ENCODE data around the gene IRF4. TPM values are rescaled to one million over a fixed set of nuclear protein-coding genes. Genes with fewer than 3 reads are reported as not detected.
"Not testable (repeated sequence)": the region's sequence is repeated elsewhere in the genome, so short reads cannot be mapped to it uniquely, and the experiment has no call there.

Gene IRF4
- total RNA-seq, 2 donors from 2014 or later = 554 to 602 TPM

GRCh38 chr6:374956-375355 is 16.6 kb upstream of the IRF4 start:
- no peak for ATAC-seq (replicated peaks in 1 of 2)
- H3K4me1 Mint-ChIP-seq (ENCODE audit: low read depth) = peaks cover 9% of the 10 kb centered on the region
- H3K9me3 Mint-ChIP-seq = peaks cover 2 to 4% of the 10 kb centered on the region in 2 donors
- H3K27me3 Mint-ChIP-seq (ENCODE audit: low read depth) = peaks cover 24% of the 10 kb centered on the region
- H3K27ac Mint-ChIP-seq = no peak overlapping the region
- no peak overlapping the region for H3K4me3 Mint-ChIP-seq
- DNase-seq = no peak
- peaks cover 3 to 4% of the 10 kb centered on the region in 2 donors for H3K36me3 Mint-ChIP-seq (ENCODE audit: insufficient read depth in 2 of 2)

- H3K4me1 Mint-ChIP-seq (ENCODE audit: low read depth) = peaks cover 9% of the 10 kb centered on the region
- H3K27ac Mint-ChIP-seq = no peak overlapping the region
- H3K36me3 Mint-ChIP-seq (ENCODE audit: insufficient read depth in 2 of 2) = no peaks in the 10 kb centered on the region
- peaks cover 28% of the 10 kb centered on the region for H3K27me3 Mint-ChIP-seq (ENCODE audit: low read depth)
- no peaks in the 10 kb centered on the region for H3K9me3 Mint-ChIP-seq
- H3K4me3 Mint-ChIP-seq = no peak overlapping the region
- DNase-seq (no peak), ATAC-seq (replicated peaks in 1 of 2) (no peak)
Measured at GRCh38 chr6:376827-377640, 14.5 kb upstream of the IRF4 start.

- ATAC-seq (replicated peaks in 1 of 2); H3K9me3 Mint-ChIP-seq; H3K27ac Mint-ChIP-seq; H3K36me3 Mint-ChIP-seq (ENCODE audit: insufficient read depth in 2 of 2); DNase-seq; H3K4me3 Mint-ChIP-seq; H3K4me1 Mint-ChIP-seq (ENCODE audit: low read depth): not testable (repeated sequence)
- peaks cover 29% of the 10 kb centered on the region for H3K27me3 Mint-ChIP-seq (ENCODE audit: low read depth)
Measured at GRCh38 chr6:377641-378020, 13.9 kb upstream of the IRF4 start.

- DNase-seq (no peak), ATAC-seq (replicated peaks in 1 of 2) (no peak)
- no peaks in the 10 kb centered on the region for H3K36me3 Mint-ChIP-seq (ENCODE audit: insufficient read depth in 2 of 2)
- peaks cover 26% of the 10 kb centered on the region for H3K27me3 Mint-ChIP-seq (ENCODE audit: low read depth)
- no peak overlapping the region for H3K27ac Mint-ChIP-seq
- no peak overlapping the region for H3K4me3 Mint-ChIP-seq
- H3K4me1 Mint-ChIP-seq (ENCODE audit: low read depth) = peaks cover 5% of the 10 kb centered on the region
- no peaks in the 10 kb centered on the region for H3K9me3 Mint-ChIP-seq
Measured at GRCh38 chr6:378090-378957, 13.2 kb upstream of the IRF4 start.

GRCh38 chr6:378958-379409 is 12.6 kb upstream of the IRF4 start:
- Mint-ChIP-seq H3K36me3 (ENCODE audit: insufficient read depth in 2 of 2) (no peaks in the 10 kb centered on the region), H3K27me3 (ENCODE audit: low read depth) (peaks cover 32% of the 10 kb centered on the region), H3K27ac (no peak overlapping the region), H3K9me3 (no peaks in the 10 kb centered on the region), H3K4me3 (no peak overlapping the region), H3K4me1 (ENCODE audit: low read depth) (peaks cover 10% of the 10 kb centered on the region)
- DNase-seq (no peak), ATAC-seq (replicated peaks in 1 of 2) (no peak)

- Mint-ChIP-seq H3K9me3 (no peaks in the 10 kb centered on the region), H3K27me3 (ENCODE audit: low read depth) (peaks cover 38% of the 10 kb centered on the region), H3K27ac (no peak overlapping the region), H3K36me3 (ENCODE audit: insufficient read depth in 2 of 2) (no peaks in the 10 kb centered on the region), H3K4me3 (no peak overlapping the region), H3K4me1 (ENCODE audit: low read depth) (peaks cover 12% of the 10 kb centered on the region)
- ATAC-seq (replicated peaks in 1 of 2) (peak in 1 of 2 donors; percentile 14), DNase-seq (no peak)
Measured at GRCh38 chr6:379410-380181, 12.0 kb upstream of the IRF4 start.

GRCh38 chr6:380234-381218 is 11.0 kb upstream of the IRF4 start:
- peaks cover 12% of the 10 kb centered on the region for H3K4me1 Mint-ChIP-seq (ENCODE audit: low read depth)
- ATAC-seq (replicated peaks in 1 of 2) = no peak
- no peak overlapping the region for H3K27ac Mint-ChIP-seq
- H3K9me3 Mint-ChIP-seq = no peaks in the 10 kb centered on the region
- no peaks in the 10 kb centered on the region for H3K36me3 Mint-ChIP-seq (ENCODE audit: insufficient read depth in 2 of 2)
- DNase-seq = no peak
- H3K27me3 Mint-ChIP-seq (ENCODE audit: low read depth) = peaks cover 40% of the 10 kb centered on the region
- no peak overlapping the region for H3K4me3 Mint-ChIP-seq

GRCh38 chr6:381742-382461 is 9.7 kb upstream of the IRF4 start:
- no peak overlapping the region for H3K4me3 Mint-ChIP-seq

GRCh38 chr6:382883-383810 is 8.4 kb upstream of the IRF4 start:
- Mint-ChIP-seq H3K27ac (no peak overlapping the region), H3K4me3 (no peak overlapping the region), H3K4me1 (ENCODE audit: low read depth) (peaks cover 7% of the 10 kb centered on the region), H3K27me3 (ENCODE audit: low read depth) (peaks cover 34% of the 10 kb centered on the region), H3K9me3 (no peaks in the 10 kb centered on the region), H3K36me3 (ENCODE audit: insufficient read depth in 2 of 2) (no peaks in the 10 kb centered on the region)
- DNase-seq (no peak), ATAC-seq (replicated peaks in 1 of 2) (no peak)

More at GRCh38 chr6:381742-382461, 9.7 kb upstream of the IRF4 start:
- H3K27me3 Mint-ChIP-seq (ENCODE audit: low read depth) = peaks cover 34% of the 10 kb centered on the region
- peaks cover 10% of the 10 kb centered on the region for H3K4me1 Mint-ChIP-seq (ENCODE audit: low read depth)
- H3K9me3 Mint-ChIP-seq = no peaks in the 10 kb centered on the region
- no peaks in the 10 kb centered on the region for H3K36me3 Mint-ChIP-seq (ENCODE audit: insufficient read depth in 2 of 2)
- no peak for ATAC-seq (replicated peaks in 1 of 2)
- no peak overlapping the region for H3K27ac Mint-ChIP-seq
- DNase-seq = no peak

GRCh38 chr6:383856-384255 is 7.7 kb upstream of the IRF4 start:
- H3K4me3 Mint-ChIP-seq = no peak overlapping the region
- peaks cover 15% of the 10 kb centered on the region for H3K4me1 Mint-ChIP-seq (ENCODE audit: low read depth)
- DNase-seq (no peak), ATAC-seq (replicated peaks in 1 of 2) (no peak)
- H3K27me3 Mint-ChIP-seq (ENCODE audit: low read depth) = peaks cover 34% of the 10 kb centered on the region
- no peak overlapping the region for H3K27ac Mint-ChIP-seq
- no peaks in the 10 kb centered on the region for H3K36me3 Mint-ChIP-seq (ENCODE audit: insufficient read depth in 2 of 2)
- H3K9me3 Mint-ChIP-seq = no peaks in the 10 kb centered on the region

- no peak for DNase-seq
- Mint-ChIP-seq H3K27me3 (ENCODE audit: low read depth) (peaks cover 34% of the 10 kb centered on the region), H3K9me3 (no peaks in the 10 kb centered on the region), H3K4me1 (ENCODE audit: low read depth) (peaks cover 25% of the 10 kb centered on the region), H3K36me3 (ENCODE audit: insufficient read depth in 2 of 2) (no peaks in the 10 kb centered on the region), H3K27ac (no peak overlapping the region), H3K4me3 (no peak overlapping the region)
- no peak for ATAC-seq (replicated peaks in 1 of 2)
Measured at GRCh38 chr6:384898-385297, 6.7 kb upstream of the IRF4 start.

All from activated T-cell treated with anti-CD3 and anti-CD28 coated beads, Interleukin-2, amount 50 U/mL, for 72 hours (primary cell).